HEK293 (cell line): ENCODE measurements around the gene TMEM215.

Experiments
- CTCF ChIP-seq: fragments of 450-650 bp; formaldehyde crosslinking; IDR thresholded peaks from 2 replicates; pipeline ENCODE4 v1.5.1; 2016; ENCODE audit warnings: missing biosample characterization, missing genetic modification characterization
- ZFP37 ChIP-seq: fragments of 450-650 bp; formaldehyde crosslinking; IDR thresholded peaks from 2 replicates; pipeline ENCODE4 v1.5.1; 2016; ENCODE audit warnings: missing biosample characterization, missing genetic modification characterization
- ZNF18 ChIP-seq: fragments of 450-650 bp; formaldehyde crosslinking; IDR thresholded peaks from 2 replicates; pipeline ENCODE4 v1.5.1; 2016; ENCODE audit warnings: missing biosample characterization, missing genetic modification characterization

- TF ChIP-seq CTCF (tag by site-specific recombination) (no peak), ZNF18 (tag by site-specific recombination) (no peak), ZFP37 (no peak)
These were observed 46.0 kb upstream of the TMEM215 start for GRCh38 chr9:32737378-32737777.
